ENCODE measurements around the gene GRIP2.

The GRIP2 gene

GRCh38 chr3:14539742-14540491 lies at the start of gene GRIP2:
Gene GRIP2 (minus strand): TSS chr3:14540342. CDS start chr3:14540308, 34 bp downstream.
- DNase-seq (ENCODE audit: low read depth) = no peak

DNA sequence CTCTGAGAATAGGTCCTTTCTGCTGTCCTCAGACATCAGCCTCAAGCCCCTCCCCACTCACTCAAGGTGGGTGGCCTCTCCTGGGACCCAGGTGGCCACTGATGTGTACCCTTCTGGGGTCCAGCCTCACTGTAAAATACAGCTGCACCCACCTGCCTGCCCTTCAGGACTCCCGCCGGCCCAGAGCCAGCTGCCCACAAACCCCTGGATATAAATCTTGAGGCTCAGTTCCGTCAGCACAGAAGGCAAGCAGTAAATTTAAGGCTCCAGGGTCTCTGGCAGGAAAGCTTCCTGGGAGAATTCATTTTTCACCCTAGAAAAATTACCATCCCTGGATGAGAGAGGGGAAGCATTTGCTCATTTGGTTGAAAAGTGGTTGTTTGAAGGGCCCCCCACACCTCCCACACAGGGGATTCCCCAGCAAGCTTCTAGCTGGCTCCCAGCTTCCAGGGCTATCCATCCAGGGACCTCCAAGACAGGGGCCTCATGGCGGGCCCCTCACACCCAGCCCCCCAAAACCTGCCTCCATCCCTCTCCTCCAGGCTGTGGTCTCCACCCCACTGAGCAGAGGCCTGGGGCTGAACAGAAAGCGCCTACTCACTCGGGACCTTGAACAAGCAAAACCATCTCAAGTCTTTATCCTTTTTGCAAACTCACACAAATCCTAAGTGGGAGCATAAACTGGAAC lies 48.4 kb upstream of the GRIP2 start:
- DNase-seq (ENCODE audit: low read depth) = no peak

GRCh38 chr3:14587740-14588360 lies 47.7 kb upstream of the GRIP2 start:
- peak; percentile 36 for DNase-seq (ENCODE audit: low read depth)

GRCh38 chr3:14586611-14587010 lies 46.5 kb upstream of the GRIP2 start:
- DNase-seq (ENCODE audit: low read depth) = no peak

DNA sequence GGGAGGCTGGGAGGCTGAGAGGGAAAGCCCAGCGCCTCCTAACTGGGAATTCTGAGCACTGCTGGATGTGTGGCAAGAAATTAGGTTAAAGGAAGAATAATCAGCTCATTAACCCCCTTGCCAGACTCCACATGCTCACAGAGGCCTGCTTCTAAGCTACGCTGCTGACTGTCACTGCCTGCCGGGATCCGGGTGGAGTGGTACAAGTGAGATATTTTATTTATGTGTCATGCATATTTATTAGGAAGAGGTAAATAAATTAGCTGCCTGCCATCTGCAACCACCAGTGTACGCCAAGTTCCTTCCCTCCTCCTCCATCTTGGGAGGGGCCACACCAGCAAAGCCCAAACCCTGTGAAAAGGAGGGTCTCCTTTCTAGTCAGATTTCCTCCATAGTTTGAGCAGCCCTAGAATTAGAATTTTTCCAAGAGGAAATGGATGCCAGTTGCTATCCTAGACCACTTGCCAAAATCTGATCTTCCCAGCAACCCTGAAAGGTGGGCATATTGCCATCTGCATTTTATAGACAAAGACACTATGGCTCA lies 43.5 kb upstream of the GRIP2 start:
- DNase-seq (ENCODE audit: low read depth) = no peak

DNA sequence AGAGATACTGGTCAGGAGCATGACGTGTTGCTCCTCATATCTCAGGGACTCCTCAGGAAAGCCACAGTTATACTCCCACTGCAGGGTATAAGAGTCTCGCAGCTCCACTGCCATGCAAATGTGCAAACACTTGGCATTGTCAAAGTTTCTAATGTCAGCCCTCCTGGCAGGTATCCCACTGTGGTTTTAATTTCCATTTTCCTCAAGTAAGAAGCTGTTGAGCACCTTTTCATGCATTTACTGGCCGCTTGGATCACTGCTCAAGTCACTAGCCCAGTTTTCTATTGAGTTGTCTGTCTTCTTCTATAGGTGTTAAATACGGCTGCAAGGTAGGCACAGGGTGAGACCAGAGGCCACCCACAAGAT lies 41.9 kb upstream of the GRIP2 start:
- DNase-seq (ENCODE audit: low read depth) = no peak

DNA sequence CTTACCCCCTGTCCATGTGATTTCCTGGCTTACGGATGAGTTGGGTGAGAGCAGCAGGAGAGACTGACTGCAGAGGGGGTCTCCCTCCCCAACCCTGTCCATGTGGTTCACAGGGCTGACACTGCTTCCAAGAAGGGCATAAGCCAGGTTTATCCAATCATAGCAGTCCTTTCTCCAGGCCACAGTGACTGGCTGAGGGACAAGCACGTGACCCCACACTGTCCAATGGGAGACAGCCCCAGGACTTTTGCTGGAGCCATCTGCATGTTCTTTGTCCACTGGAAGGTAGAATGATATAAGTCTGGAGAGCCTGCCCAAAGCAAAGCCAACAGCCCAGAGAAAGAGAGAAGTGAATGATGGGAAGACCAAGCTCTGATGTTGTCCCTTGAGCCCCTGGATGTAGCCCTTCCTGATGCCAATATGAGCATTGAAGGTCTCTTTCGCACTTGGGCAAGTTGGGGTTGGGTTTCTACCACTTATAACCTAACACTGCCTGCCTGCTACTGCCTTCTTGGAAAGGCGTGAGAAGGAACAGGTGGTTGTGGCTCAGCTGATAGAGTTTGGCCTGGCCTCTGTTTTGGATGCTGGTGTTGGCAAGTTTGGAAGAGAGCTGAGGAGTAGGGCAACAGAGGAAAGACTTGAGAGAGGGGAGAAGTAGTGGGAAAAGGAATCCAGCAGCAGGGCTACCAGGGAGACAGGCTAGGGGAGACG lies 41.3 kb upstream of the GRIP2 start:
- no peak for DNase-seq (ENCODE audit: low read depth)

- DNase-seq (ENCODE audit: low read depth) = no peak
Observed at GRCh38 chr3:14577897-14578296, 37.8 kb upstream of the GRIP2 start.

GRCh38 chr3:14576163-14576562 lies 36.0 kb upstream of the GRIP2 start:
- DNase-seq (ENCODE audit: low read depth) = no peak

GRCh38 chr3:14574183-14574582 lies 34.0 kb upstream of the GRIP2 start:
- no peak for DNase-seq (ENCODE audit: low read depth)

GRCh38 chr3:14573706-14574105 lies 33.6 kb upstream of the GRIP2 start:
- no peak for DNase-seq (ENCODE audit: low read depth)

DNA sequence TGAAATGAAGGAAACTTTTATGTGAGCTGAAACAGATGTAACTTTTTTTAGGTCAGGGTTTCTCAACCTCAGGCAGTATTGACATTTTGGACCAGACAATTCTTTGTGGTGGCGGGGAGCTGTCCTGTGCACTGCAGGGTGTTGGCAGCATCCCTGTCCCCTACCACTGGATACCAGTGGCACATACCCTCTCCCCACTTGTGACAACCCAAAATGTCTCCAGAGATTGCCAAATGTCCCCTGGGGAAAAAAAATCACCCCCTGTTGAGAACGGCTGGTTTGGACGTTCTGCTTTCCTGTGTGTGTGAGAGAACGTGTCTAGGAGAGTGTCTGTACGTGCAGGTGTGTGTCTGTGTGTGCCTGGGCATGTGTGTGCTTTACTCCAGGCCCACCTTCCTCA lies 30.7 kb upstream of the GRIP2 start:
- no peak for DNase-seq (ENCODE audit: low read depth)

GRCh38 chr3:14570089-14570488 lies 29.9 kb upstream of the GRIP2 start:
- DNase-seq (ENCODE audit: low read depth) = no peak

DNA sequence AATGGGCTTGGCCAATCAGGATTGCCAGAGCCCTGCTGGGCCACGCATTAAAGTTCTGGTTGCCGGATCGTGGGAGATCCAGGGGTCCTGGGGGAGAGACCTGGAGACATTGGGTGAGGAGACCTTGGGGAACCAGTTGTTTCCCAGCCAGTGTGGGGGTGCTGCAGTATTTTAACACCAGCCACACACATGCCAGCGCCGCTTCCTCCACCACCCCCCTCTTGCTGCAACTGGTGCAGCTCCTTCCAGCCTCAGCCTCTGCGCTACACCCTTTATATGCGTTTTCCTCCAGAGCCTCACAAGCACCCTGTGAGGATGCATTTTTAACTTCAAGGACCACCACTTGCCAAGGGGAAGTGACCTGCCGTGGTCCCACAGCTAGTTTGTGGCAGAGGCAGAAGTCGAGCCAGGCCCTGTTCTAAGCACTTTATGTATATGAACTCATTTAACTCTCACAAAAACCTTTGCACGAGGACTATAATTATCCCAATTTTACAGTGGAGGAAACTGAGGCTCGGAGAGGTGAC lies 29.4 kb upstream of the GRIP2 start:
- DNase-seq (ENCODE audit: low read depth) = no peak

DNA sequence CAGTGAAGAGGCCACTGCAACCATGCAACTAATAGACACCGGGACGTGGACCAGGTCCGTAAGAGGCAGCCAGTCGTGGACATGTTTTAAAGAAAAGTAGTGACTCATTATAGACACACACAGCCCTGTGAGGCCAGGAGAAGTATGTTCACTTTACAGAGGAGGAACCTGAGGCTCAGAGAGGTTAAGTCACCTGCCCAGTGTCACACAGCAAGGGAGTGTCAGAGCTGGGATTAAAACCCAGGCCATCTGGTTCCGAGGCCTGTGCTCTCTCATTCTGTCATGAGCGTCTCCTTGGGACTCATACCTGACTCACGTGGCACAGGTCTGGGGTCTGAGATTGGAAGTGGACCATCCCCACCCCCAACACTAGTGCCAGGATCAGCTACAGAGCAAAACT lies 28.1 kb upstream of the GRIP2 start:
- DNase-seq (ENCODE audit: low read depth) = no peak

- no peak for DNase-seq (ENCODE audit: low read depth)
Observed at GRCh38 chr3:14566812-14567211, 26.7 kb upstream of the GRIP2 start.

DNA sequence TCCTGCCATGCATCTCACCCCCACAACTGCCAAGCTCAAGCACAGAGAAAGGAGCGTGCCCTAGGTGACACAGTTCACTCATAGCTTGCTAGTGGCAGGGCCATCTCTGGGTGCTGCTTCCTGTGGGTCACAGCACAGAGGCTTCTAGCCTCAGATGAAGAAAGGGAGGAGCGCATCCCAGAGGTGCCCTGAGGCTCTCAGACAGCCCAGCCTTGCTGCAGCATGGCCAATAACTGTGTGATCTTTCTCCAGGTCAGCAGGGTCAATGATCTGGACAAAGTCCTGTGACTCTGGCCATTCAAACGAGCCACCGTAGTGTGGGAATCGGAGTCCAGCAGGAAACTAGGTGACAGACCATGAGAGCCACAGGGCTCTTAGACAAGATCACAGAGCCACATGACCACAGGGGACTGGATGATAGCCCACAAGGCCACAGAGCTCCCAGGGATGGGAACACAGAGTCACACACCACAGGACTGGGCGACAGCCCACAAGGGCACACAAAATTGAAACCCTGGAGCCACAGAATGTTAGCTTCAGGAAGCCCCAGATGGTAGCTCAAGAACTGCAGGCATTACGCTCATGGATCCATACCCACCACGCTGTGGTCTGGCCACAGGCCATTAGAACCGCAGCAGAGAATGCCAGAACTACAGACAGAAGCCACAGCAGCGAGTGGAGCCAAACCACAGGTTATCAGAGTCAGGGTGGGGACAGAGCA lies 25.9 kb upstream of the GRIP2 start:
- peak; percentile 34 for DNase-seq (ENCODE audit: low read depth)

DNA sequence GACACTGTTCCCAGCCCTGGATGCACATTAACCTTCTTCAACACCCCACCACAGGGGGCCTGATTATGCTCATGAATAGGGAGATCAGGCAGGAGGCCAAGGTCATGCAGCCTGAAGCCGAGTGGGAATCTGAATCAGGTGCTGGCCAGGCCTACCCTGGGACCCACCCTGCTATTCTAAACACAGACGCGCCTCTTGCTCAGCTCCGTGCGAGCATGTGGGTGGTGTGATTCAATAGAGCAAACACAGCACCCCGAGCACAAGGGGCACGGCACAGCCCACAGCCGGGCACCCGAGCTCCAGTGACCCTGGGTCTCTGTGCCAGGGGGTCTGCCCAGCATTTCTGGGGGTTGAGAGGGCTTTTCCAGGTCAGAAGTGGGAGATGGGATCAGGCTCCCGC lies 24.6 kb upstream of the GRIP2 start:
- no peak for DNase-seq (ENCODE audit: low read depth)

GRCh38 chr3:14563946-14564539 lies 23.9 kb upstream of the GRIP2 start:
- DNase-seq (ENCODE audit: low read depth) = no peak

DNA sequence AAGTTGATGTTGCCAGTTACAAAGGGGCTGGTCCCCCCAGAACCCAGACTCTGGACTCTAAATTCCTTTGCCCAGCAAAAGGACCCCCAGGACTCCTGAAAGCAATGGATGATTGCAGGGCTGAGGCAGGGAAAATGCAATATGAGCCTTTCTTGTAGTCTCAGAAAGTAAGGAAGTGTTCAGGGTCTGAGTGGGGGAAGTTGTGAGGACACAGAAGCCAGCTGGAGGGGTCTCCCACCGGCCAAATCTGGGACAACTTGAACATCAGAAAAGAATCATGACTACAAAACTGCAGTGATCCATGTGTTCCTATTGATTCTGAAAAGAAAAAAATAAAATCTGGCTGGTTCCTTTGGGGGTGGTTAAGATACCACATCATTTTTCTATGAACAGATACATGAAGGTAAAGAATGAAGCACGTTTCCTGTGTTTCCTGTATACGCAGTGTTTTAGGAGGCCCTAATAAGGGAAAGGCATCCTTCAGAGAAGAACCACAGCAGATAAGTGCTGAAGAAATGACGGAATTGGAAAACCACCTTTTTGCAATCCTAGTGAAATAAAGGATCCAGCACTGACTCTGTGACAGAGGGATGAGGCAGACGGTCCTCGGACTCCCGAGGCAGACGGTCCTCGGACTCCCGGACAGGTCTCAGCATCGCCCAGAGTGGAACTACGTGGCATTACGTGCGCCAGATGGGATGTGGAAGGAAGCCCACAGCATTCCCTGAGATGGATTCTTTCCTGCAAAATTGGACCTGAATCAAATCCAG lies 22.2 kb upstream of the GRIP2 start:
- DNase-seq (ENCODE audit: low read depth) = no peak

Measured in HS-27A (cell line).